ENCODE measurements around the gene CC2D2B. TPM values are rescaled to one million over a fixed set of nuclear protein-coding genes. Genes with fewer than 3 reads are reported as not detected.

CC2D2B gene
- total and polyA plus RNA-seq, 2 of the 13 experiments (the other 11 are each of a cell fraction or from before 2014, with no cell fraction given) = 0.20 TPM; not detected in 1

DNA sequence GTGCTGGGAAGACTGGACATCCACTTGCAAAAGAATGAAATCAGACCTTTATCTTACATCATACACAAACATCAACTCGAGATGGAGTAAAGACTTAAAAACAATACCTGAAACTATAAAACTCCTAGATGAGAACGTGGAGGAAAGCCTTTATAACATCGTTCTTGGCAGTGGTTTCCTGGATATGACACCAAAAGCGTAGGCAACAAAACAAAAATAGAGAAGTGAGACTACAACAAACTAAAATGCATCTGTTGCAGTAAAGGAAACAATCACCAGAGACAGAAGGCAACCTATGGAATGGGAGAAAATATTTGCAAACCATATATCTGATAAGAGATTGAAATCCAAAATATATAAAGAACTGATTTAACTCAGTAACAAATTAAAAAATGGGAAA is 33.3 kb downstream of the CC2D2B start:
- H3K9ac ChIP-seq (ENCODE audit: insufficient read depth, low read depth, low read length) = no peak overlapping the region
- H4K20me1 ChIP-seq (ENCODE audit: insufficient read depth, low read length) = no peaks in the 10 kb centered on the region; the same call in 1 of the 2 replicates
- no peak for ATAC-seq
- FAIRE-seq = no peak
- TF ChIP-seq BRCA1 (CRISPR knock-in tag; IDR thresholded peaks at IDR 0.05) (no peak), ZNF430 (CRISPR knock-in tag; IDR thresholded peaks at IDR 0.05) (no peak), THYN1 (CRISPR knock-in tag; IDR thresholded peaks at IDR 0.05; ENCODE audit: borderline replicate concordance, low read depth) (no peak)
- H3K27me3 ChIP-seq (ENCODE audit: control insufficient read depth in 1 of 2, insufficient read depth in 2 of 2, low read length in 2 of 2) = peaks cover 0 to 3% of the 10 kb centered on the region in 2 experiments; a peak in 1 of 5 replicates
- no peak overlapping the region for H3K4me2 ChIP-seq (ENCODE audit: low read depth, low read length)
- ChIA-PET CTCF (ENCODE audit: low intra/inter-chr PET ratio, low total read pairs) (no interaction called here), POLR2A (no interaction called here)
- no peak overlapping the region for H3K4me3 ChIP-seq (replicated peaks in 1 of 3; ENCODE audit: insufficient read depth in 1 of 3, low read depth in 2 of 3, low read length in 3 of 3)
- no peak overlapping the region for H2AFZ ChIP-seq (ENCODE audit: low read length)
- intact Hi-C loops (cut with micrococcal nuclease; ENCODE audit: unreplicated experiment) = no loop called here
- H3K4me1 ChIP-seq (ENCODE audit: insufficient read depth, low read length) = no peaks in the 10 kb centered on the region
- WGBS (ENCODE audit: low lambda C conversion rate) = 5% methylated on average over 4 of the region's 4 CpGs
- no peaks in the 10 kb centered on the region for H3K9me3 ChIP-seq (ENCODE audit: low read length)
- in situ Hi-C loops (cut with HindIII; ENCODE audit: extremely low pct_ligation_motif_present, low pct_unique_long_range_greater_than_20kb) = no loop called here
- H3K27ac ChIP-seq (ENCODE audit: extremely low read length, insufficient read depth, low read length) = no peak overlapping the region
- no peaks in the 10 kb centered on the region for H3K79me2 ChIP-seq (ENCODE audit: insufficient read depth, low read length)
- H3K36me3 ChIP-seq (replicated peaks in 1 of 2; ENCODE audit: control insufficient read depth in 1 of 2, insufficient read depth in 2 of 2, low read length in 2 of 2) = no peaks in the 10 kb centered on the region
- no peak for DNase-seq (ENCODE audit: low spot score)
- no TSS peak for BruUV-seq (replicated peaks)

DNA sequence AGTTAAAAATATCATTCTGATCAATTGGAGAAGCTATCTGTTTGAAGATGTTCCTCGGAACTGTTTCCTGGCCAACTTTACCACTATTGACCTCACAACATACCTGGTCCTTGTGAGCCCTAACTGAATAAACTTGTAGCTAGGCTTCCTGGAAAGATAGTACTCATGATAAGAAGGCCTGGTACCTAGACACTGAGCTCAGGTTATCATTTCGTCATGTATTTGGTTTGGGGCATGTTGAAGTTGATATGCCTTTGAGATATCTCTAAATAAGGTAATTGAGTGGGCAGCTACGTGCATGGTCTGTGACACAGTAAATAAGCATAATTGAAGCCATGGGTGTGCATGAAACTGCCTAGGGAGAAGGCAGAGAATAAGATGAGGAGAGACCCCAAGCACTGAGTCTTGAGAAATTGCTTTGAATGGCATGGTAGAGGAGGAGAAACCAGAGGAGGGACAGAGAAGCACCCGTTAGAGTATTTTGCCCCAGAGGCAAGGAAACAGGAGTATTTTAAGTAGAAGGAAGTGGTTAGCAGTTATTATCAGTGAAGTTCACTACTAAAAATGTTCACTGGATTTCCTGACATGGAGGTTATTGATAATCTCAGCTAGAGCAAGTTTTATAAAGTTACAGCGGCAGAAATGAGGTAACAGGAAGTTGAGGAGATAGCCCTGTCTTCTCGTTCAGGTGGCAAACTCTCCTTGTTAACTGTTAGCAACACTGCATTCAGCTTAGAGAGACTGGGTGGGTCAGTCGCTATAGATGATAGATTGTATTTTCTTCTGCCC is 55.6 kb downstream of the CC2D2B start:
- Histone ChIP-seq H3K4me3 (replicated peaks in 1 of 3; ENCODE audit: insufficient read depth in 1 of 3, low read depth in 2 of 3, low read length in 3 of 3) (no peak overlapping the region), H3K27me3 (ENCODE audit: control insufficient read depth in 1 of 2, insufficient read depth in 2 of 2, low read length in 2 of 2) (no peaks in the 10 kb centered on the region), H4K20me1 (ENCODE audit: insufficient read depth, low read length) (no peaks in the 10 kb centered on the region), H3K9ac (ENCODE audit: insufficient read depth, low read depth, low read length) (no peak overlapping the region), H3K9me3 (ENCODE audit: low read length) (0 out of 2 replicates have a peak, but pooled peaks cover 4% of the 10 kb centered on the region), H2AFZ (ENCODE audit: low read length) (no peak overlapping the region), H3K27ac (ENCODE audit: extremely low read length, insufficient read depth, low read length) (no peak overlapping the region), H3K79me2 (ENCODE audit: insufficient read depth, low read length) (no peaks in the 10 kb centered on the region), H3K4me2 (ENCODE audit: low read depth, low read length) (no peak overlapping the region), H3K36me3 (replicated peaks in 1 of 2; ENCODE audit: control insufficient read depth in 1 of 2, insufficient read depth in 2 of 2, low read length in 2 of 2) (no peaks in the 10 kb centered on the region), H3K4me1 (ENCODE audit: insufficient read depth, low read length) (no peaks in the 10 kb centered on the region)
- BruUV-seq (replicated peaks) = no TSS peak
- intact Hi-C loops (cut with micrococcal nuclease; ENCODE audit: unreplicated experiment) (no loop called here), in situ Hi-C loops (cut with HindIII; ENCODE audit: extremely low pct_ligation_motif_present, low pct_unique_long_range_greater_than_20kb) (no loop called here)
- no peak for DNase-seq (ENCODE audit: low spot score)
- ChIA-PET POLR2A (no interaction called here), CTCF (ENCODE audit: low intra/inter-chr PET ratio, low total read pairs) (no interaction called here)
- WGBS (ENCODE audit: low lambda C conversion rate) = 27% methylated on average over 7 of the region's 7 CpGs
- no peak for ATAC-seq
- FAIRE-seq = no peak
- TF ChIP-seq, protein P1, sequence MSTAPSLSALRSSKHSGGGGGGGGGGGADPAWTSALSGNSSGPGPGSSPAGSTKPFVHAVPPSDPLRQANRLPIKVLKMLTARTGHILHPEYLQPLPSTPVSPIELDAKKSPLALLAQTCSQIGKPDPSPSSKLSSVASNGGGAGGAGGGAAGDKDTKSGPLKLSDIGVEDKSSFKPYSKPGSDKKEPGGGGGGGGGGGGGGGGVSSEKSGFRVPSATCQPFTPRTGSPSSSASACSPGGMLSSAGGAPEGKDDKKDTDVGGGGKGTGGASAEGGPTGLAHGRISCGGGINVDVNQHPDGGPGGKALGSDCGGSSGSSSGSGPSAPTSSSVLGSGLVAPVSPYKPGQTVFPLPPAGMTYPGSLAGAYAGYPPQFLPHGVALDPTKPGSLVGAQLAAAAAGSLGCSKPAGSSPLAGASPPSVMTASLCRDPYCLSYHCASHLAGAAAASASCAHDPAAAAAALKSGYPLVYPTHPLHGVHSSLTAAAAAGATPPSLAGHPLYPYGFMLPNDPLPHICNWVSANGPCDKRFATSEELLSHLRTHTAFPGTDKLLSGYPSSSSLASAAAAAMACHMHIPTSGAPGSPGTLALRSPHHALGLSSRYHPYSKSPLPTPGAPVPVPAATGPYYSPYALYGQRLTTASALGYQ (CRISPR knock-in tag; IDR thresholded peaks at IDR 0.05) = no peak
- no peak for TF ChIP-seq ZNF879 (CRISPR knock-in tag; IDR thresholded peaks at IDR 0.05)
- TF ChIP-seq RBFOX2 (IDR thresholded peaks at IDR 0.05; ENCODE audit: low read depth, low read length) = no peak
- TF ChIP-seq, protein P2, sequence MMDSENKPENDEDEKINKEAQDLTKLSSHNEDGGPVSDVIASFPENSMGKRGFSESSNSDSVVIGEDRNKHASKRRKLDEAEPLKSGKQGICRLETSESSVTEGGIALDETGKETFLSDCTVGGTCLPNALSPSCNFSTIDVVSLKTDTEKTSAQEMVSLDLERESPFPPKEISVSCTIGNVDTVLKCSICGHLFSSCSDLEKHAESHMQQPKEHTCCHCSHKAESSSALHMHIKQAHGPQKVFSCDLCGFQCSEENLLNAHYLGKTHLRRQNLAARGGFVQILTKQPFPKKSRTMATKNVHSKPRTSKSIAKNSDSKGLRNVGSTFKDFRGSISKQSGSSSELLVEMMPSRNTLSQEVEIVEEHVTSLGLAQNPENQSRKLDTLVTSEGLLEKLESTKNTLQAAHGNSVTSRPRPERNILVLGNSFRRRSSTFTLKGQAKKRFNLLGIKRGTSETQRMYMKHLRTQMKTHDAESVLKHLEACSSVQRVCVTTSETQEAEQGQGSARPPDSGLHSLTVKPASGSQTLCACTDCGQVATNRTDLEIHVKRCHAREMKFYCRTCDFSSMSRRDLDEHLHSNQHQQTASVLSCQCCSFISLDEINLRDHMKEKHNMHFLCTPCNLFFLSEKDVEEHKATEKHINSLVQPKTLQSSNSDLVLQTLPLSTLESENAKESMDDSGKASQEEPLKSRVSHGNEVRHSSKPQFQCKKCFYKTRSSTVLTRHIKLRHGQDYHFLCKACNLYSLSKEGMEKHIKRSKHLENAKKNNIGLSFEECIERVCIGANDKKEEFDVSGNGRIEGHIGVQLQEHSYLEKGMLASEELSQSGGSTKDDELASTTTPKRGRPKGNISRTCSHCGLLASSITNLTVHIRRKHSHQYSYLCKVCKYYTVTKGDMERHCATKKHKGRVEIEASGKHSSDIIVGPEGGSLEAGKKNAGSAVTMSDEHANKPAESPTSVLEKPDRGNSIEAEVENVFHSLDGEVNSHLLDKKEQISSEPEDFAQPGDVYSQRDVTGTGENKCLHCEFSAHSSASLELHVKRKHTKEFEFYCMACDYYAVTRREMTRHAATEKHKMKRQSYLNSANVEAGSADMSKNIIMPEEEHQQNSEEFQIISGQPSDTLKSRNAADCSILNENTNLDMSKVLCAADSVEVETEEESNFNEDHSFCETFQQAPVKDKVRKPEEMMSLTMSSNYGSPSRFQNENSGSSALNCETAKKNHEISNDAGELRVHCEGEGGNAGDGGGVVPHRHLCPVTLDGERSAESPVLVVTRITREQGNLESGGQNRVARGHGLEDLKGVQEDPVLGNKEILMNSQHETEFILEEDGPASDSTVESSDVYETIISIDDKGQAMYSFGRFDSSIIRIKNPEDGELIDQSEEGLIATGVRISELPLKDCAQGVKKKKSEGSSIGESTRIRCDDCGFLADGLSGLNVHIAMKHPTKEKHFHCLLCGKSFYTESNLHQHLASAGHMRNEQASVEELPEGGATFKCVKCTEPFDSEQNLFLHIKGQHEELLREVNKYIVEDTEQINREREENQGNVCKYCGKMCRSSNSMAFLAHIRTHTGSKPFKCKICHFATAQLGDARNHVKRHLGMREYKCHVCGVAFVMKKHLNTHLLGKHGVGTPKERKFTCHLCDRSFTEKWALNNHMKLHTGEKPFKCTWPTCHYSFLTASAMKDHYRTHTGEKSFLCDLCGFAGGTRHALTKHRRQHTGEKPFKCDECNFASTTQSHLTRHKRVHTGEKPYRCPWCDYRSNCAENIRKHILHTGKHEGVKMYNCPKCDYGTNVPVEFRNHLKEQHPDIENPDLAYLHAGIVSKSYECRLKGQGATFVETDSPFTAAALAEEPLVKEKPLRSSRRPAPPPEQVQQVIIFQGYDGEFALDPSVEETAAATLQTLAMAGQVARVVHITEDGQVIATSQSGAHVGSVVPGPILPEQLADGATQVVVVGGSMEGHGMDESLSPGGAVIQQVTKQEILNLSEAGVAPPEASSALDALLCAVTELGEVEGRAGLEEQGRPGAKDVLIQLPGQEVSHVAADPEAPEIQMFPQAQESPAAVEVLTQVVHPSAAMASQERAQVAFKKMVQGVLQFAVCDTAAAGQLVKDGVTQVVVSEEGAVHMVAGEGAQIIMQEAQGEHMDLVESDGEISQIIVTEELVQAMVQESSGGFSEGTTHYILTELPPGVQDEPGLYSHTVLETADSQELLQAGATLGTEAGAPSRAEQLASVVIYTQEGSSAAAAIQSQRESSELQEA (CRISPR knock-in tag; IDR thresholded peaks at IDR 0.05; ENCODE audit: not compliant biosample characterization) = no peak
